ENCODE measurements around the gene GALNT6. TPM values are rescaled to one million over a fixed set of nuclear protein-coding genes. Genes with fewer than 3 reads are reported as not detected.
"Not testable (repeated sequence)": the region's sequence is repeated elsewhere in the genome, so short reads cannot be mapped to it uniquely, and the experiment has no call there.

The GALNT6 gene
- polyA plus RNA-seq, 6 donors from 2014 or later = 3.3 to 25.6 (median 13.2) TPM

DNA sequence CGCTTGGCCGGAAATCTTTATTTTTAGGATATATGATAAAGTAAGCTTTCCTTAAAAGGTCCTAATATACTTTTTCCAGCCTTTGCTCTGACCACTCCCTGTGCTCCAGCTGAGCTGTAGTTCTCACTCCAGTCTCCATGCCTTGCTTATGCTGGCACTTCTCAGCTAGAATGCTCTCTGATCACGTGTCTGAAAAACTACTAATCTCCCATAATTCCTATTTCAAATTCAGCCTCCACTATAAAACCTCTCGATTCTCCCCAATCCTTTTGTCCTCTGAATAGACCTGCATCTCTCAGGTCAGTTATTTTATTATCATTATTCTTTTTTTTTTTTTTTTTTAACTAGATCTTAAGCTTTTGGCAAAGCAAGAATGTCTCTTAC is 70.9 kb downstream of the GALNT6 start:
- peaks cover 6 to 12% of the 10 kb centered on the region in 2 donors for H3K36me3 Mint-ChIP-seq
- no peaks in the 10 kb centered on the region for H3K27me3 Mint-ChIP-seq
- H3K9me3 Mint-ChIP-seq = peaks cover 0 to 2% (median 0%) of the 10 kb centered on the region in 7 donors
- no peak for ATAC-seq (ENCODE audit: low read depth in 2 of 2)
- H3K4me3 Mint-ChIP-seq = peak overlapping the region in 7 of 8 donors; percentile 70 to 95 (median 87)
- H3K4me1 Mint-ChIP-seq = peaks cover 78 to 86% (median 81%) of the 10 kb centered on the region in 3 donors
- no peak for DNase-seq
- H3K27ac Mint-ChIP-seq = peak overlapping the region in 5 of 6 donors; percentile 66 to 95 (median 81)

DNA sequence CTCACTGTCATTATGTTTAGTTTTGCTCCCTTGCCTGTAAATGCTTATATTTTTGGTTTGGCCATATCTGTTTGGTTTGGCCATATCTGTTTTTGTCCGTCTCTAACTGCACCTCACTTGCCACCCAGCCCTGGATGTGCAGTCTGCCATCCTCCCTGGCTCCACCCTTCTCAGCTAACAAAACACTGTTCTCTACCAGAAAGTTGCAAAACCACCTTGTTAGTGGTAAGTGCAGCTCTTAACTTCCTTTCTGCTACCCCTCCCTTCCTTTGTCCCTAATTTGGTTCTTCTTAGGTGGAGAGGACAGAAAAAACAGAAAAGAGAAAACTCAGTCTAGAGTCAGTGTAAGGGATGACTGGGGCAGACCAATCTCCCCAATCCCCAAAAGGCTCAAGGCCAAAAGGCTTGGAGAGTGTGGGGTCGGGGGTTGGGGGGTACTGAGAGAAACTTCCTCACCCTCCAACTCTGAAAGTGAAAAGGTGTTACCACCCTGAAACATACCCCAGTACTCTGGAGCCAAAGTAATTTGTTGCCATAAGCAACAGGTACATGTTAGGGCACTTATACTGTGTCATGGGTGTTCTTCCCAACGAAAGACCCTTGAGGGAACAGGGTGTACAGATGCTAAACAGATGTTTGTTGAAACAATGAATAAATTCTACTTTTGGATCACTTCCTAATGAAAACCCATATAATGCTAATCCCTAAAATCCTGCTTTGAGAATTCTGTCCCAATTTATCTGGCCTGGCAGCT is 72.2 kb downstream of the GALNT6 start:
- ATAC-seq (ENCODE audit: low read depth in 2 of 2) (peak; percentile 66 to 74), DNase-seq (peak; percentile 54)
- Mint-ChIP-seq H3K27me3 (no peaks in the 10 kb centered on the region), H3K27ac (peak overlapping the region; percentile 57 to 95 (median 82)), H3K9me3 (no peaks in the 10 kb centered on the region), H3K4me1 (peaks cover 69 to 76% (median 75%) of the 10 kb centered on the region in 3 donors), H3K4me3 (peak overlapping the region; percentile 70 to 95 (median 87)), H3K36me3 (peaks cover 6 to 12% of the 10 kb centered on the region in 2 donors)

DNA sequence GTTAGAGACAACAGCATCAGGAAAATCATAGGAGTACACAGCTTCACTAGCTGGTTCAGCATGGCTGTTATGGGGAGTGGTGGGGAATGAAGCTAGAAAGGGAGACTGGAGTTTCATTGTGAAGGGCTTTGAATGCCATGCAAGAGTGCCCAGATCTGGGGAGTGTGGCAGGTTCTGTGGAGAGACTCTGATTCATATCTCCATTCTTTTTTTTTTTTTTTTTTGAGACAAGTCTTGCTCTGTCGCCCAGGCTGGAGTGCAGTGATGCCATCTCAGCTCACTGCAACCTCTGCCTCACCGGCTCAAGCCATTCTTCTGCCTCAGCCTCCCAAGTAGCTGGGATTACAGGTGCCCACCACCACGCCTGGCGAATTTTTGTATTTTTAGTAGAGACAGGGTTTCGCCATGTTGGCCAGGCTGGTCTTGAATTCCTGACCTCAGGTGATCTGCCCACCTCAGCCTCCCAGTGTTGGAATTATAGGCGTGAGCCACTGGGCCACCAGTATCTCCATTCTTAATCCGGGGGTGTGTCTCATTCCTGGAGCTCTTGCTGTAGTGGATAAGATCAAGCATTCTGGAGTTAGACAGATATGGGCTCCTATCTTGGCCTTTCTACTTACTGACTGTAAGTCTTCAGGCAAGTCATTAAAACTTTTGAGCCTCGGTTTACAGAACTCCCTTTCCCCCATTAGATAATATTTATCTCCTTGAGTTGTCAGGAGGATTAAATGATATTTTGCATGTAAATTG is 73.0 kb downstream of the GALNT6 start:
- H3K27ac Mint-ChIP-seq = peak overlapping the region; percentile 57 to 95 (median 84)
- peaks cover 6 to 12% of the 10 kb centered on the region in 2 donors for H3K36me3 Mint-ChIP-seq
- ATAC-seq (ENCODE audit: low read depth in 2 of 2); H3K27me3 Mint-ChIP-seq; H3K9me3 Mint-ChIP-seq; DNase-seq: not testable (repeated sequence)
- H3K4me3 Mint-ChIP-seq = peak overlapping the region; percentile 70 to 95 (median 87)
- peaks cover 64 to 71% (median 68%) of the 10 kb centered on the region in 3 donors for H3K4me1 Mint-ChIP-seq

DNA sequence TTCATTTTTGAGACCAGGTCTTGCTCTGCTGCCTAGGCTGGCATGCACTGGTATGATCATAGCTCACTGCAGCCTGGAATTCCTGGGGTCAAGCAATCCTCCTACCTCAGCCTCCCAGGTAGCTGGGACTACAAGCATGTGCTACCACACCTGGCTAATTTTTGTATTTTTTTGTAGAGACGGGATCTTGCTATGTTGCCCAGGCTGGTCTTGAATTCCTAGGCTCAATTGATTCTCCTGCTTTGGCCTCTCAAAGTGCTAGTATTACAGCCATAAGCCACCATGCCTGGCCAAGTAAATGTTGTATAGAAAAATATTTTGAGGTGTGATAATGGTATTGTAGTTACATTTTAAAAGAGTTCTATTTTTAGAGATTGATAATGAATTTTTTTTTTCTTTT is 79.8 kb downstream of the GALNT6 start:
- H3K27ac Mint-ChIP-seq = peak overlapping the region in 1 of 6 donors; percentile 89
- peaks cover 18 to 29% of the 10 kb centered on the region in 2 donors for H3K36me3 Mint-ChIP-seq
- H3K4me3 Mint-ChIP-seq = no peak overlapping the region
- ATAC-seq (ENCODE audit: low read depth in 2 of 2) (no peak), DNase-seq (no peak)
- H3K4me1 Mint-ChIP-seq = peaks cover 28 to 35% (median 30%) of the 10 kb centered on the region in 3 donors
- no peaks in the 10 kb centered on the region for H3K27me3 Mint-ChIP-seq
- no peaks in the 10 kb centered on the region for H3K9me3 Mint-ChIP-seq

- no peak overlapping the region for H3K4me3 Mint-ChIP-seq
- peak; percentile 53 to 65 for ATAC-seq (ENCODE audit: low read depth in 2 of 2)
Observed at GRCh38 chr12:51307655-51308593, 83.3 kb downstream of the GALNT6 start.

DNA sequence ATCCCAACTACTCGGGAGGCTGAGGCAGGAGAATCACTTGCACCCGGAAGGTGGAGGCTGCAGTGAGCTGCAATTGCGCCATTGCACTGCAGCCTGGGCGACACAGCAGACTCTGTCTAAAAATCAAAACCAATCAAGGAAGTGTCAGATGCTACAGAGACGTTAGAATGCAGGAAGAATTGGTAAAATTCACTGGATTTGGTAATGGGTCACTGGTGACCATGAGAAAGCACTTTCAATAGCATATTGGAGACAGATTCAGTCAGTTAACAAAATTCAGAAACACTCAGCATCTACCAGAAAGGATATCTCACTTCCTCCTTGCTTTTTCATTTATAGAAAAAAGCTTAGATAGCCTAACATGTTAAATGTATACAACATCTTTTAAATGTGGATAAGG is 84.7 kb downstream of the GALNT6 start:
- peaks cover 20 to 38% (median 33%) of the 10 kb centered on the region in 3 donors for H3K4me1 Mint-ChIP-seq
- ATAC-seq (ENCODE audit: low read depth in 2 of 2) (no peak), DNase-seq (no peak)
- no peaks in the 10 kb centered on the region for H3K9me3 Mint-ChIP-seq
- H3K27ac Mint-ChIP-seq = peak overlapping the region in 2 of 6 donors; percentile 24 to 86
- no peaks in the 10 kb centered on the region for H3K27me3 Mint-ChIP-seq
- H3K4me3 Mint-ChIP-seq = no peak overlapping the region
- H3K36me3 Mint-ChIP-seq = peaks cover 24 to 36% of the 10 kb centered on the region in 2 donors

More at GRCh38 chr12:51307655-51308593, 83.3 kb downstream of the GALNT6 start:
- Mint-ChIP-seq H3K36me3 (peaks cover 21 to 33% of the 10 kb centered on the region in 2 donors), H3K4me1 (peaks cover 21 to 40% (median 33%) of the 10 kb centered on the region in 3 donors), H3K27ac (peak overlapping the region in 5 of 6 donors; percentile 2 to 82 (median 78)), H3K9me3 (no peaks in the 10 kb centered on the region), H3K27me3 (no peaks in the 10 kb centered on the region)
- no peak for DNase-seq

Other genes with a start within 250 kb of the GALNT6 start
- 10 to 100 TPM in 5 of 6 donors, 1 to 10 TPM in 1; 9.7 to 14.0 (median 13.1) TPM for gene TFCP2, start 218.3 kb downstream of the GALNT6 start, polyA plus RNA-seq (ENCODE audit: low read depth in 6 of 6)
- gene POU6F1, start 173.3 kb downstream of the GALNT6 start, polyA plus RNA-seq (ENCODE audit: low read depth in 6 of 6) = 1 to 10 TPM in 5 of 6 donors, not detected in 1; 1.1 to 3.4 (median 1.7) TPM
- 1,000 to 10,000 TPM; 1,454 to 3,149 (median 1,632) TPM for gene DAZAP2, start 152.6 kb downstream of the GALNT6 start, polyA plus RNA-seq (ENCODE audit: low read depth in 6 of 6)
- 10 to 100 TPM; 26.8 to 55.3 (median 41.1) TPM for gene SMAGP, start 121.0 kb downstream of the GALNT6 start, polyA plus RNA-seq (ENCODE audit: low read depth in 6 of 6)
- gene BIN2, start 67.2 kb downstream of the GALNT6 start, polyA plus RNA-seq (ENCODE audit: low read depth in 6 of 6) = 100 to 1,000 TPM in 2 of 6 donors, 10 to 100 TPM in 4; 74.2 to 140 (median 86.5) TPM
- gene CELA1, start 44.7 kb downstream of the GALNT6 start, polyA plus RNA-seq (ENCODE audit: low read depth in 6 of 6) = not detected
- gene SLC4A8, start 33.4 kb upstream of the GALNT6 start, polyA plus RNA-seq (ENCODE audit: low read depth in 6 of 6) = 1 to 10 TPM in 4 of 6 donors, under 1 TPM in 2; 0.34 to 6.2 (median 1.6) TPM
- gene SCN8A, start 199.8 kb upstream of the GALNT6 start, polyA plus RNA-seq (ENCODE audit: low read depth in 6 of 6) = under 1 TPM; 0.08 to 0.83 (median 0.37) TPM

Measured in naive B cell (primary cell).